SK-N-SH (cell line): ENCODE measurements around the gene ITPRIPL2. TPM values are rescaled to one million over a fixed set of nuclear protein-coding genes. Genes with fewer than 3 reads are reported as not detected.

Source experiments
- CTCF ChIA-PET: fragments of 300-600, 350-600 bp; formaldehyde crosslinking; extraction: SDS; loops from one replicate; lab custom pipeline; 2021; lab: Yijun Ruan, JAX
- POLR2A ChIA-PET: fragments of 350-600 bp; sonication (Branson Sonifier 250); formaldehyde crosslinking; extraction: SDS; loops from one replicate; lab custom pipeline; 2020; ENCODE audit warnings: antibody characterized with exemption, inconsistent platforms; lab: Yijun Ruan, JAX
- DNase-seq: peaks from one replicate; pipeline ENCODE4 v3.0.0; 2012
- H2AFZ ChIP-seq: fragments of 200-600 bp; sonication (generic); 2 replicates; pipeline ENCODE4 v1.8.1; 2016; ENCODE audit warnings: antibody characterized with exemption, mild to moderate bottlenecking, low read depth
- H3F3A ChIP-seq: fragments of 200-600 bp; sonication (generic); replicated peaks from 2 replicates; pipeline ENCODE3; 2016; ENCODE audit warnings: antibody characterized with exemption, mild to moderate bottlenecking; ENCODE audit not compliant: insufficient read depth
- H3K27ac ChIP-seq, 2 experiments: fragments of 200-500 bp in 1 of 2; fragments of 200-600 bp in 1 of 2; sonication (Bioruptor generic) in 1 of 2; sonication (generic), shearing (Covaris generic) in 1 of 2; 2 replicates each; pipeline versions ENCODE4 v1.5.1 to v1.6.1; 2014 to 2016; ENCODE audit warnings: low read depth in 2 of 2, inconsistent platforms in 1 of 2, low read length in 1 of 2, mild to moderate bottlenecking in 1 of 2, mixed read lengths in 1 of 2
- H3K27me3 ChIP-seq: fragments of 200-600 bp; sonication (generic), shearing (Covaris generic); 2 replicates; pipeline ENCODE4 v1.6.1; 2016; ENCODE audit warnings: mixed run types; ENCODE audit not compliant: insufficient read depth
- H3K36me3 ChIP-seq, 2 experiments: fragments of 200-500 bp in 1 of 2; fragments of 200-600 bp in 1 of 2; sonication (Bioruptor generic) in 1 of 2; sonication (generic) in 1 of 2; replicated peaks in 1 of 2; 2 replicates each; pipeline versions ENCODE3 to v1.5.1; 2014 to 2016; ENCODE audit warnings: low read length in 1 of 2, mild to moderate bottlenecking in 1 of 2; ENCODE audit not compliant: insufficient read depth in 2 of 2, control insufficient read depth in 1 of 2
- H3K4me1 ChIP-seq, 2 experiments: fragments of 200-500 bp in 1 of 2; fragments of 200-600 bp in 1 of 2; sonication (Bioruptor generic) in 1 of 2; sonication (generic), shearing (Covaris generic) in 1 of 2; 2 replicates each; pipeline versions ENCODE4 v1.5.1 to v1.6.1; 2014 to 2016; ENCODE audit warnings: low read depth in 1 of 2, low read length in 1 of 2, mixed run types in 1 of 2; ENCODE audit not compliant: insufficient read depth in 2 of 2, control insufficient read depth in 1 of 2
- H3K4me2 ChIP-seq: fragments of 200-600 bp; sonication (generic), shearing (Covaris generic); 2 replicates; pipeline ENCODE4 v1.6.1; 2017; ENCODE audit warnings: mixed run types
- H3K4me3 ChIP-seq, 2 experiments: fragments of 200-500 bp in 1 of 2; fragments of 200-600 bp in 1 of 2; sonication (Bioruptor generic) in 1 of 2; sonication (generic), shearing (Covaris generic) in 1 of 2; 2 replicates each; pipeline versions ENCODE4 v1.5.1 to v1.8.1; 2014 to 2016; ENCODE audit warnings: low read depth in 2 of 2, inconsistent platforms in 1 of 2, low read length in 1 of 2, mild to moderate bottlenecking in 1 of 2, mixed read lengths in 1 of 2, moderate library complexity in 1 of 2
- H3K79me2 ChIP-seq: fragments of 200-600 bp; sonication (generic); 2 replicates; pipeline ENCODE4 v1.8.1; 2017; ENCODE audit warnings: mild to moderate bottlenecking; ENCODE audit not compliant: insufficient read depth
- H3K9ac ChIP-seq: fragments of 200-600 bp; sonication (generic); 2 replicates; pipeline ENCODE4 v1.6.1; 2017; ENCODE audit warnings: mixed run types
- H3K9me2 ChIP-seq: fragments of 200-600 bp; sonication (generic); 2 replicates; pipeline ENCODE4 v1.6.1; 2017; ENCODE audit warnings: mixed run types
- H3K9me3 ChIP-seq: fragments of 200-600 bp; sonication (generic); 2 replicates; pipeline ENCODE4 v1.6.1; 2017; ENCODE audit warnings: mixed run types, mild to moderate bottlenecking, moderate library complexity
- H4K20me1 ChIP-seq: fragments of 200-600 bp; sonication (generic); 2 replicates; pipeline ENCODE4 v1.6.1; 2017; ENCODE audit warnings: mild to moderate bottlenecking, mixed run types; ENCODE audit not compliant: insufficient read depth
- CHD2 ChIP-seq: fragments of 150-350 bp; IDR thresholded peaks from 2 replicates; pipeline ENCODE4 v1.6.1; 2018; ENCODE audit warnings: low read length; ENCODE audit not compliant: partially characterized antibody
- GATA2 ChIP-seq: sonication (generic); formaldehyde crosslinking; IDR thresholded peaks from 2 replicates; pipeline ENCODE4 v1.5.0; 2020; ENCODE audit warnings: mild to moderate bottlenecking, missing genetic modification reagents
- IRF3 ChIP-seq: fragments of 150-350 bp; IDR thresholded peaks from 2 replicates; pipeline ENCODE4 v1.6.1; 2016; ENCODE audit warnings: mild to moderate bottlenecking, low read depth, low read length
- MXI1 ChIP-seq: IDR thresholded peaks from 2 replicates; pipeline ENCODE4 v1.6.1; 2012; ENCODE audit warnings: mild to moderate bottlenecking, low read depth, low read length, improper control_type of control experiment
- NRF1 ChIP-seq: IDR thresholded peaks from 2 replicates; pipeline ENCODE4 v1.6.1; 2012; ENCODE audit warnings: low read depth, mild to moderate bottlenecking, low read length
- RCOR1 ChIP-seq: fragments of 150-350 bp; IDR thresholded peaks from 2 replicates; pipeline ENCODE4 v1.6.1; 2017; ENCODE audit warnings: antibody characterized with exemption, low read length
- RXRA ChIP-seq: IDR thresholded peaks from 2 replicates; pipeline ENCODE4 v1.4.0; 2012; ENCODE audit warnings: low read depth, mild to moderate bottlenecking, borderline replicate concordance
- SIN3A ChIP-seq: IDR thresholded peaks from 2 replicates; pipeline ENCODE4 v1.6.1; 2012; ENCODE audit warnings: low read depth, mild to moderate bottlenecking, low read length, moderate library complexity, borderline replicate concordance
- TEAD4 ChIP-seq: IDR thresholded peaks from 2 replicates; pipeline ENCODE4 v1.4.0; 2012; ENCODE audit warnings: mild to moderate bottlenecking, borderline replicate concordance; ENCODE audit not compliant: insufficient read depth
- USF1 ChIP-seq: IDR thresholded peaks from 2 replicates; pipeline ENCODE4 v1.4.0; 2012; ENCODE audit warnings: low read depth, borderline replicate concordance
- WGBS: methylation state at CpG from one replicate; pipeline ENCODE4 v1.1.6; 2017; ENCODE audit warnings: low lambda C conversion rate; 5-methylcytosine and 5-hydroxymethylcytosine counted together
- polyA plus RNA-seq, 3 experiments: library from polyadenylated mRNA; depleted of rRNA; stranded (reverse); fragments of >200 nt; gene quantifications; 2 replicates each; pipeline ENCODE4 v1.2.3, GENCODE V29; 2012
- TF ChIP-seq, protein P1 (sequence below): IDR thresholded peaks from 2 replicates; pipeline ENCODE4; 2012
- TF ChIP-seq, protein P2 (sequence below): IDR thresholded peaks from 2 replicates; pipeline ENCODE4 v1.4.0; 2012; ENCODE audit warnings: low read depth

The ITPRIPL2 gene
- polyA plus RNA-seq, 1 of the 3 experiments (the other 2 are of a cell fraction): 4.3 TPM

DNA sequence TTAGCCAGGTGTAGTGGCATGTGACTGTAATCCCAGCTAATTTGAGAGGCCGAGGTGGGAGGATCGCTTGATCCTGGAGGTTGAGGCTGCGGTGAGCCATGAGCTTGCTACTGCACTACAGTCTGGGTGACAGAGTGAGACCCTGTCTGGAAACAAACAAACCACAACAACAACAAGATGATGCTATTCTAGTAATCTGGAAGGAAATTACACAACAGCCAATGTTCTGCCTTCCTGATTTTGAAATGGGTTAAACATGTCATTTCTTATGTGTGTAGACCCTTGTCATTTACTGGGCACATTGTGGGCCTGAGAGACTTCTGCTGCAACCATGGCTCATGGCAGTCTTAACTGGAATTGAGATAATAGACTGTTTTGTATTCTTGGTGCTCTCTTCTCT lies 40.4 kb upstream of the ITPRIPL2 start:
- POLR2A ChIA-PET: no interaction called here
- Histone ChIP-seq H3K9ac (no peak overlapping the region), H4K20me1 (no peaks in the 10 kb centered on the region), H2AFZ (no peak overlapping the region), H3K9me3 (no peaks in the 10 kb centered on the region), H3K9me2 (no peaks in the 10 kb centered on the region), H3K4me3 (no peak overlapping the region), H3K4me1 (no peaks in the 10 kb centered on the region), H3K27ac (no peak overlapping the region)
- 83% methylated on average over 3 of the region's 3 CpGs for WGBS
- DNase-seq: no peak
- TF ChIP-seq CHD2 (no peak), TEAD4 (no peak), GATA2 (CRISPR knock-in tag) (no peak), RCOR1 (no peak), IRF3 (no peak)
- TF ChIP-seq, all 33 proteins: peak for 0
- Histone ChIP-seq H3K4me2 (no peak overlapping the region), H3K36me3 (peaks cover 7 to 14% of the 10 kb centered on the region in 2 experiments), H3K79me2 (peaks cover 11% of the 10 kb centered on the region), H3K27me3 (no peaks in the 10 kb centered on the region), H3F3A (no peaks in the 10 kb centered on the region)
- CTCF ChIA-PET: interaction anchor here (1.1 to 2.2 kb wide), 4 partner anchors 13 to 90 kb away, joined by 3 to 16 read pairs (median 5); partner anchors contain the start of gene TMC7

- H3K36me3 ChIP-seq: peaks cover 10 to 14% of the 10 kb centered on the region in 2 experiments
- H3F3A ChIP-seq: no peaks in the 10 kb centered on the region
- H3K4me2 ChIP-seq: no peak overlapping the region
- no peak overlapping the region for H2AFZ ChIP-seq
- no peak for DNase-seq
- no peak overlapping the region for H3K4me3 ChIP-seq
- no peaks in the 10 kb centered on the region for H3K27me3 ChIP-seq
- H4K20me1 ChIP-seq: no peaks in the 10 kb centered on the region
- H3K4me1 ChIP-seq: no peaks in the 10 kb centered on the region
- ChIA-PET CTCF (interaction anchor here (0.6 to 2.2 kb wide), 3 partner anchors 12 to 302 kb away, joined by 3 to 16 read pairs (median 5); partner anchors contain the start of gene TMC7), POLR2A (no interaction called here)
- H3K27ac ChIP-seq: no peak overlapping the region
- WGBS: 76% methylated on average over 7 of the region's 7 CpGs
- TF ChIP-seq RXRA (no peak), CHD2 (no peak), NRF1 (no peak), GATA2 (CRISPR knock-in tag) (no peak), MXI1 (no peak), SIN3A (no peak), USF1 (no peak)
- TF ChIP-seq, protein P1, sequence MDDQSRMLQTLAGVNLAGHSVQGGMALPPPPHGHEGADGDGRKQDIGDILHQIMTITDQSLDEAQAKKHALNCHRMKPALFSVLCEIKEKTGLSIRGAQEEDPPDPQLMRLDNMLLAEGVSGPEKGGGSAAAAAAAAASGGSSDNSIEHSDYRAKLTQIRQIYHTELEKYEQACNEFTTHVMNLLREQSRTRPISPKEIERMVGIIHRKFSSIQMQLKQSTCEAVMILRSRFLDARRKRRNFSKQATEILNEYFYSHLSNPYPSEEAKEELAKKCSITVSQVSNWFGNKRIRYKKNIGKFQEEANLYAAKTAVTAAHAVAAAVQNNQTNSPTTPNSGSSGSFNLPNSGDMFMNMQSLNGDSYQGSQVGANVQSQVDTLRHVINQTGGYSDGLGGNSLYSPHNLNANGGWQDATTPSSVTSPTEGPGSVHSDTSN: no peak
- TF ChIP-seq, protein P2, sequence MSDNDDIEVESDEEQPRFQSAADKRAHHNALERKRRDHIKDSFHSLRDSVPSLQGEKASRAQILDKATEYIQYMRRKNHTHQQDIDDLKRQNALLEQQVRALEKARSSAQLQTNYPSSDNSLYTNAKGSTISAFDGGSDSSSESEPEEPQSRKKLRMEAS: no peak
- TF ChIP-seq, all 33 proteins: peak for 0
- no peak overlapping the region for H3K9ac ChIP-seq
- H3K79me2 ChIP-seq: peaks cover 6% of the 10 kb centered on the region
- H3K9me3 ChIP-seq: no peaks in the 10 kb centered on the region
- H3K9me2 ChIP-seq: no peaks in the 10 kb centered on the region
These were observed 39.9 kb upstream of the ITPRIPL2 start for GRCh38 chr16:19073863-19074262.
